ENCODE results near the gene ZNF337. TPM values are rescaled to one million over a fixed set of nuclear protein-coding genes. Genes with fewer than 3 reads are reported as not detected.

The ZNF337 gene
- total RNA-seq, 1 donor from 2014 or later = 14.1 TPM

- DNase-seq (no peak), ATAC-seq (no peak)
- no peaks in the 10 kb centered on the region for H3K4me1 ChIP-seq
- H3K27me3 ChIP-seq (ENCODE audit: low read depth) = no peaks in the 10 kb centered on the region
- H3K9me3 ChIP-seq = no peaks in the 10 kb centered on the region
- peaks cover 61% of the 10 kb centered on the region for H3K36me3 ChIP-seq
- no peak overlapping the region for H3K27ac ChIP-seq
- intact Hi-C loops (cut with DNase I) = no loop called here
- no peak overlapping the region for H3K4me3 ChIP-seq
- TF ChIP-seq, protein P1, sequence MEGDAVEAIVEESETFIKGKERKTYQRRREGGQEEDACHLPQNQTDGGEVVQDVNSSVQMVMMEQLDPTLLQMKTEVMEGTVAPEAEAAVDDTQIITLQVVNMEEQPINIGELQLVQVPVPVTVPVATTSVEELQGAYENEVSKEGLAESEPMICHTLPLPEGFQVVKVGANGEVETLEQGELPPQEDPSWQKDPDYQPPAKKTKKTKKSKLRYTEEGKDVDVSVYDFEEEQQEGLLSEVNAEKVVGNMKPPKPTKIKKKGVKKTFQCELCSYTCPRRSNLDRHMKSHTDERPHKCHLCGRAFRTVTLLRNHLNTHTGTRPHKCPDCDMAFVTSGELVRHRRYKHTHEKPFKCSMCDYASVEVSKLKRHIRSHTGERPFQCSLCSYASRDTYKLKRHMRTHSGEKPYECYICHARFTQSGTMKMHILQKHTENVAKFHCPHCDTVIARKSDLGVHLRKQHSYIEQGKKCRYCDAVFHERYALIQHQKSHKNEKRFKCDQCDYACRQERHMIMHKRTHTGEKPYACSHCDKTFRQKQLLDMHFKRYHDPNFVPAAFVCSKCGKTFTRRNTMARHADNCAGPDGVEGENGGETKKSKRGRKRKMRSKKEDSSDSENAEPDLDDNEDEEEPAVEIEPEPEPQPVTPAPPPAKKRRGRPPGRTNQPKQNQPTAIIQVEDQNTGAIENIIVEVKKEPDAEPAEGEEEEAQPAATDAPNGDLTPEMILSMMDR (IDR thresholded peaks at IDR 0.05) = no peak
Observed at GRCh38 chr20:25683050-25683449, 13.6 kb downstream of the ZNF337 start.

GRCh38 chr20:25676164-25676809, 20.4 kb downstream of the ZNF337 start:
- no peak overlapping the region for H3K27ac ChIP-seq
- H3K27me3 ChIP-seq (ENCODE audit: low read depth) = no peaks in the 10 kb centered on the region
- TF ChIP-seq, protein P1 (IDR thresholded peaks at IDR 0.05) = no peak
- peak in 1 of 2 donors; percentile 37 for ATAC-seq
- intact Hi-C loops (cut with DNase I) = no loop called here
- H3K9me3 ChIP-seq = peaks cover 3% of the 10 kb centered on the region
- H3K4me3 ChIP-seq = no peak overlapping the region
- no peak for DNase-seq
- H3K36me3 ChIP-seq = peaks cover 73% of the 10 kb centered on the region
- no peaks in the 10 kb centered on the region for H3K4me1 ChIP-seq

DNA sequence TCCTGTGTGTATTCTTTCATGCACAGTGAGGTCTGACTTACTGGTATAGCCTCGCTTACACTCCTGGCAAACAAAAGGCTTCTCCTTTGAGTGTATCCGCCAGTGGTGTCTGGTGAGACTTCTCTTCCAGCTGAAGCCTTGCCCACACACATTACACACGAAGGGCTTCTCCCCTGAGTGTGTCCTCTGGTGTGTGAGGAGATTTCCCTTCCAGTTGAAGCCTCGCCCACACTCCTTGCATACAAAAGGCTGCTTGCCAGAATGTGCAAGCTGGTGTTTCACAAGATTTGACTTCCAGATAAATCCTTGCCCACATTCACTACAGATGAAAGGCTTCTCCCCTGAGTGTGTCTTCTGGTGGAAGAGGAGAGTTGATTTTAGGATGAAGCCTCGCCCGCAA, 21.5 kb downstream of the ZNF337 start:
- H3K4me1 ChIP-seq = no peaks in the 10 kb centered on the region
- intact Hi-C loops (cut with DNase I) = no loop called here
- H3K27me3 ChIP-seq (ENCODE audit: low read depth) = no peaks in the 10 kb centered on the region
- H3K9me3 ChIP-seq = peaks cover 3% of the 10 kb centered on the region
- H3K4me3 ChIP-seq = no peak overlapping the region
- H3K36me3 ChIP-seq = peaks cover 61% of the 10 kb centered on the region
- DNase-seq = no peak
- H3K27ac ChIP-seq = no peak overlapping the region
- ATAC-seq = no peak
- TF ChIP-seq, protein P1 (IDR thresholded peaks at IDR 0.05) = no peak

- no peak overlapping the region for H3K4me3 ChIP-seq
- intact Hi-C loops (cut with DNase I) = no loop called here
- no peaks in the 10 kb centered on the region for H3K27me3 ChIP-seq (ENCODE audit: low read depth)
- DNase-seq (no peak), ATAC-seq (no peak)
- H3K9me3 ChIP-seq = peaks cover 3% of the 10 kb centered on the region
- H3K36me3 ChIP-seq = peaks cover 47% of the 10 kb centered on the region
- TF ChIP-seq, protein P1 (IDR thresholded peaks at IDR 0.05) = no peak
- no peaks in the 10 kb centered on the region for H3K4me1 ChIP-seq
- H3K27ac ChIP-seq = no peak overlapping the region
Observed at GRCh38 chr20:25672659-25673235, 23.9 kb downstream of the ZNF337 start.

DNA sequence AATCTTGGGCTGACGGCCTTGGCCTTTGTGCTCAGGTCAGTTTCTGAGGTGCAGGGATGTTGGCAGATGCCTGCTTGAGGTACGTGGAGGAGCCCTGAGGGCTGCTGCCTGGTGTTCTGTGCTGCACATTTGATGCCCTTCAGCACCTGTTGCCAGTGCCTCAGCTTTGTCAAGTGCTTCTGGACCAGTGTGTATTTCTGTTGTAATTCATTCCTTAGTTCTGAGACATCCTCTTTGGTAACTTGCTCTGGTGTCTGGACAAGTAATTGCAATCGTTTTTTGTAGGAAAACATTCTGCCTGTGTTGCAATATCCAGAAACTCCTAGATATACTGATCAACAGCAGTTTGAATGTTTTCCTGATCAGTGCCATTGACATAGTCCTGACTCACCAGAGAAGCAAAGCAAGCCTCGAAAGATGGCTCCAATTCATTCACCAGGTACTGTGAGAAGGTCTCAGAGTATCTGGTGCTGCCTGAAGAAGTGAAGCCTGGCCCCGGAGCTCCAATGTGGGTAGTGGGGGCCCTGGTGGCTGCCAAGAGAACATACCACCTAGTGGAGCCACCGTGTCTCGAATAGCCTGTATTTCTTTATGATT, 26.7 kb downstream of the ZNF337 start:
- TF ChIP-seq, protein P1 (IDR thresholded peaks at IDR 0.05) = no peak
- peaks cover 18% of the 10 kb centered on the region for H3K36me3 ChIP-seq

More for the DNA sequence above, 26.7 kb downstream of the ZNF337 start:
- Histone ChIP-seq H3K4me1 (no peaks in the 10 kb centered on the region), H3K9me3 (peaks cover 3% of the 10 kb centered on the region), H3K4me3 (no peak overlapping the region), H3K27ac (no peak overlapping the region), H3K27me3 (ENCODE audit: low read depth) (no peaks in the 10 kb centered on the region)
- DNase-seq (no peak), ATAC-seq (no peak)
- intact Hi-C loops (cut with DNase I) = no loop called here

Measured in lower lobe of right lung (tissue), 2 donors.